AG08395 (cell line): ENCODE measurements around the gene NDUFA13.
"Not testable (repeated sequence)": the region's sequence is repeated elsewhere in the genome, so short reads cannot be mapped to it uniquely, and the experiment has no call there.

Experiments
- DNase-seq: peaks from one replicate; pipeline ENCODE4 v3.0.0; 2012; ENCODE audit warnings: mixed read lengths, low spot score

NDUFA13 gene

DNA sequence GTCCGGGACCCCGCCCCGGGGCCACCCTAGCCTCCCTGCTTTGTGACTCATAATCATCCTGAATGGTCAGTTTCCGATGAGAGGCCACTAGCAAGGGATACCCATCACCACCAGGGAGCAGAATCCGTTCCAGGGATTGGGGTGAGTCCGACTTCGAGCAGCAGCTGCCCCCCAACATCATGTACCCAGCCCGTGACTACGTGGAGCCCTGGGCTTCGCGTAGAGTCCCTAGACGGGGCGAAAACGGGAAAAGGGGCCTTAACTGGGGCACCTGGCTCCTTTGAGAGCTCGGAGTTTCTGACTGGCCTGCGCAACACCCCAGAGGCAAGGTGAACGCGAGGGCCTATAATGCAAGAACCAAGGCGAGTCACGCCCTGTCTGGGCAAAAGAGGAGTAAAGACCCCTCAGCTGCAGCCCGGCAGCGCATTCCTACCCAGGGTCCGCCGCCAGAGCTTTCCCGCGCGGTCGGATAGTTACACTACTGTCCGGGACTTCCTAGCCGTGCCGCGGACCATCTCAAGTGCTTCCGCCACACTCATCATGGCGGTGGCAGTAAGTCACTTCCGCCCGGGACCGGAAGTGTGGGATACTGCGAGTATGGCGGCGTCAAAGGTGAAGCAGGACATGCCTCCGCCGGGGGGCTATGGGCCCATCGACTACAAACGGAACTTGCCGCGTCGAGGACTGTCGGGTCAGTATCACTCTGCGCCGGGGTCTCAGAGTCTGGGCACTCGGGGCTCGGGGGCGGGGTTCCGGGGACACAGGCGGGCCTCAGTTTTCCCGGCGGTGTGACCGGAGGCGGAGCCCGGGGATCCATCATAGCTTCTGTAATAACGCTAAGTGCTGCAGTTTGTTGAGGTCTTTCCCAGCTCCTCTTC is at the start of gene NDUFA13:
Gene NDUFA13, plus strand, starts transcription at position 584 of the 878 bp plus-strand sequence. Its CDS starts 14 bp downstream, at position 598.
- peak; percentile 93 for DNase-seq

DNA sequence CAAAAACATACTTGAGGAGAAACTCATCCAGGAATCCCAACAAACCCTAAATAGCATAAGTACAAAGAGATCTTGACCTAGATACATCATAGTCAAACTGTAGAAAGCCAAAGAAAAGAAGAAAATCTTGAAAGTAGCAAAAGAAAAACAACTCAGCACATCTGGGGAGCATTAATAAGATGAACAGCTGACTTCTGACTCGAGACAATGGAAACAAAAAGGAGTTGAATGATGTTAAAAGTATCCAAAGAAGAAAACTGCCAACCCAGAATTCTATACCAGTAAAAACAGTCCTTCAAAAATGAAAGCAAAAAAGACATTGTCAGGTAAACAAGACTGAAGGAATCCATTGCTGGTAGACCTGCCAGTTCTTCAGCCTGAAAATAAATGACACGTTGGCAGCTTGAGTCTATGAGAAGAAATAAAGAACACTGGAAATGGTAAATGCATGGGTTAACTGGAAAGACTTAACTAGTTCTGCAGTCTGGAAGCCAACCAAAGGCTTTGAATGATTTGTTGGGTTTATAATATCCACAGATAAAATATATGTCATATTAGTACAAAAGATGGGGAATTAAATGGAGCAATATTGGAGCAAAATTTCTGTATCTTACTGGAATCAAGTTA is 47.5 kb upstream of the NDUFA13 start:
- DNase-seq = no peak

DNA sequence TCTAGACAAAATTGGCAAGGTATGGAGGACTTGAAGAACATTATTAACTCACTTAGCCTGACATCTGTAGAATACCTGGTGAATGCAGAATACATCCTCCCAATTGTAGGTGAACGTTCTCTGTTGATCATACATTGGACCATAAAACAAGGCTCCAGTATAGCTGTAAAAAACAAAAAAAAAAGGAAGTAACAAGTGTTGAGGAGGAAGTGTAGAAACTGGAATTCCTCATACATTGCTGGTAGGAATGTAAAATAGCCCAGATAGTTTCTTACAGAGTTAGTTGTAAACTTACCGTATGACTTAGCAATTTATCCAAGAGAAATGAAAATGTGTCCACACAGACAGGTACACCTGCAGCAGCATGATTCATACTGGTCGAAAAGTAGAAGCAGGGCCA is 45.4 kb upstream of the NDUFA13 start:
- DNase-seq = no peak

DNA sequence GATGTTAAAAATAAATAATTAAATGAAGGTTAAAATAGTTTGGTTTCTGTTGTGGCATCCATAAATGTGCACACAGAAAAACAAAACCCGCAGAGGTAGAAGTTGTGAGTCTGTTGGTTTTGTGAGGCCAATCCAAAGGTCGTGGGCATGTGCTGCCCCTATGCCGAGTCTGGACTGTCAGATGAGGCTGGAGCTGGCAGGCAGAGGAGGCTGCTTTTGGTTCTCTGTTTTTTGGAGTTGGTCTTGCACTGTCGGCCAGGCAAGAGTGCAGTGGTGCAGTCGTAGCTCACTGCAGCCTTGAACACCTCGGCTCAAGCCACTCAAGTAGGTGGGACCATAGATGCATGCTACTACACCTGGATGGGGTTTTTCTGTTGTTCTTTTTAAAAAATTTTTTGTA is 44.3 kb upstream of the NDUFA13 start:
- DNase-seq = no peak

DNA sequence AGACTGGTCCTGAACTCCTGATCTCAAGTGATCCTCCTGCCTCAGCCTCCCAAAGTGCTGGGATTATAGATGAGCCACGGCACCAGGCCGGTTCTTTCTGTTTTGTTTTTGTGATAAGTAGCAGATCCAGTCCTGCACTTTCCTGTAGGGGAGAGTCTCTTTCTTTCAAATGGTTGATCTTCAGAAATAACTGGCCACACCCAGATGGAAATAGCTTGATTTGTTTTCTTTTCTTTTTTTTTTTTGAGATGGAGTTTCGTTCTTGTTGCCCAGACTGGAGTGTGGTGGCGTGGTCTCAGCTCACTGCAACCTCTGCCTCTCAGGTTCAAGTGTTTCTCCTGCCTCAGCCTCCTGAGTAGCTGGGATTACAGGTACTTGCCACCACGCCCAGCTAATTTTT is 43.9 kb upstream of the NDUFA13 start:
- DNase-seq = not testable (repeated sequence)

DNA sequence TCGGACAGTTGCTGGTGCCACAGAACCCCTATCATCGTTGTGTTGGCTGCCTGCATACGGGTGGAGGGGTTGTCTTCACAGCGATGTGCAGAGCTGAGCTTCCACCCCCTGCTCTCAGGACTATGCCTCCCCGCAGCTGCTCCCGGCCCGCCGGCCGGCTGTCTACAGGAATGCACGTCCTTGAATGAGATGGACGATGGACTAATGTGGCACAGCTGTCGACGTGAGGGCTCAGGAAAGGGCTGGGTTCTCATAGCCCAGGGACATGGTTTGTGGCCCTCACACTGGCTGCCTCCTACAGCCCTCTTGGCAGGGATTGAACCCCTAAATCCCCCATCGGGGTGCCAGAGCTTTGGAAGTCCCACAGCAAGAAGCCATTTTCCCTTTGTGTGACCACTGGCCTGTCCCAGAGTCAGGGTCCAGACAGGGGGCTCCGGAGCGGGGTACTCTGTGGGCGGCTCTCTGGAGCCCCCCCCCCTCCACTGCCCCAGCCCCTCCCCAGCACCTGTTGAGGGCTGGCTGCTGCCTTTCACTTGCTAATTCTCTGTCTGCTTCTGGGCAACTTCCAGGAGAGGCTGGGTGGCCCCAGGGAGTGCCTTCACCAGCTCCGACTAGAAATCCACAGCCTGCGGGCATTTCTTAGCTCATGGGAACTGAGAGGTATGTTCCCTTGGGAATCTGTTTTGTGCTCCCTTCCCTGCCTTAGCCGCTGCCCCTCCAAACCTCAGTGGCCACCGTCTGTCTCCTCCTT is 40.8 kb upstream of the NDUFA13 start:
- DNase-seq = no peak

DNA sequence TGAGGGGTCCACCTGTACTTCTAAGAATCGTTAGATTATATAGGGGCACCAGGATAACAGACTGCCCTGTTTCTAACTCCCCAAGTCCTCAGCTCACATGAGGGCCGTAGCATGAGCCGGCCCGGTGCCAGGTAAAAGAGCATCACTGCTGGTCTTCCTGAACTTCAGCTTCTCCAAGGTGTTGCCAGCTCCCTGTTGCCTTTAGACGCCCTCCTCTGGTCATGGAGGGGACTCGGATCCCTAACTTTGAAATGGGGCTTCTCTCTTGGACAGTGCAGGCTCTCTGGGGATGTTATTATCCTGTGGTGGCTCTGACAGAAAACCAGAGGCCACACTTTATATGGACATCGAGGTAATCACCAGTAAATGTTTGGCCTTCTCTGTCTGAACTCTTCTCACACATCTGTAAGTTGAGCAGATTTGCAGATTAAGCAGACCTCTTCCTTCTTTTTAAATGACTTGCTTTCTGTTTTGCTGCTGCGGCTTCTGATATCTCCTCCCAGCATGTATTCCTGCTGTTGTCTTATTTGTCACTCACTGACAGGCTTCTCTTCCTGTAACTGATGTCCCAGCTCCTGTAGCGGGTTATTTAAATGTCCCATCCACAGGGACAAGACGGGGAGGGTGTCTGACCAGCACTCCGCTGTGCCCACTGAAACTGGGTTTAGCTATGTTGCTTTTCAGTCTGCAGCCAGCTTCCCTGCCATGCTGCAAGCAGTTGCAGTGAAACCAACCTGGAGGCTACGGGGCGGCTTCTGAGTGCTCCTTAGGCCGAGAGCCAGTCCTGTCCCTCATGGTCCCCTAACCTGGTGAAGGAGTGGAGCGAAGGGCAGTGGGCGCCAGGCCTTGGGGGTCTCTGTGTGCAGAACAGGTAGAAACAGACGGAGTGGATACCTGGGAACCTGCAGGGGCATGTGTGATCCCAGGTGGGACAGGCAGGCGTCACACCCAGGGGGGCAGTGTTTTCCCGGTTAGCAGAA is 39.9 kb upstream of the NDUFA13 start:
- peak; percentile 38 for DNase-seq

DNA sequence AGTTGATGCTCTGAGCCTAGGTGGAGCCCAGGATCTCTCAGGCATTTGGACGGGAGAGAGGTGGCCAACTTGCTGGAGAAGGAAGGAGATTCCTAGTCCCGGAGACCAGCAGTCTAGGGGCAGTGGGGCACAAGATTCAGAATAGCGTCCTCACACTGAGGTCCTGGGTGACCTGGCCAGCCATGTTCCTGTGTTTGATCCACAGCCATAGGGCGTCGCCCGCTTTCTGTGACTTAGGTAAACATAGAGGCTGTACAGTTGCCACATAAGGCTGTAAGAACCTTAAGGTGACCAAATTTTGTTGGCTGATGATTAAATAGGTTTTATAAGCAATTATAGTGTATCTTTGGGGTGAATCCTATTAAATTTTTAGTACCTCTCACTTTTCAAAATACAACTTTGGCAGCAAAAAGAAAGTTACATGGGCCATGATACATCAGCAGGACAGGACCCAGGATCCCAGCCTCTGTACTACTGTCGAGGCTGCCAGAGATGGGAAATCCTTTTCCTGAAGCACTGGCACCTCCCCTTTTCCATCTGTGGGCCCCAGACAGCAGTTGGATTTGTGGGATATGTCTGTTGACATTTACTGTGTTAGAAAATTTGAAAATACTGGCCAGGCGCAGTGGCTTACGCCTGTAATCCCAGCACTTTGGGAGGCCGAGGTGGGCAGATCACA is 38.2 kb upstream of the NDUFA13 start:
- no peak for DNase-seq

DNA sequence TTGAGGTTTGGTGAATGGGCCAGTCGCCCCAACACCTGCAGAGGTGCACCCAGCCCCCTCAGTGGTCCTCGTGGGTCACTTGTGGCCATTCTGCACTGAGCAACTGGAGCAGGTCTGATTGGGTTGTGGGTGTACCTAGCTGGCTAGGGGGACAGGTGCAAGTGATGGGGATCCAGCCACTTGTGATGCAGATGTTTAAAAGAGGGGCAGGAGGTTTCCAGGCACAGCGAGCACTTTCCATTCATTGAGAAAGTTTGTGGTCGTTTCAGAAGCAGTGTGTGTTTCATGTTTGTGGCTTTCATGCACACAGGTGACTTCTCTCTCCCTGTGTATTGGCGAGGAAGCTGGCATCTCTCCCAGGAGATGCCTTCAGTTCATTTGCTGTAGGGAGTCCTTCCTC is 35.3 kb upstream of the NDUFA13 start:
- no peak for DNase-seq

DNA sequence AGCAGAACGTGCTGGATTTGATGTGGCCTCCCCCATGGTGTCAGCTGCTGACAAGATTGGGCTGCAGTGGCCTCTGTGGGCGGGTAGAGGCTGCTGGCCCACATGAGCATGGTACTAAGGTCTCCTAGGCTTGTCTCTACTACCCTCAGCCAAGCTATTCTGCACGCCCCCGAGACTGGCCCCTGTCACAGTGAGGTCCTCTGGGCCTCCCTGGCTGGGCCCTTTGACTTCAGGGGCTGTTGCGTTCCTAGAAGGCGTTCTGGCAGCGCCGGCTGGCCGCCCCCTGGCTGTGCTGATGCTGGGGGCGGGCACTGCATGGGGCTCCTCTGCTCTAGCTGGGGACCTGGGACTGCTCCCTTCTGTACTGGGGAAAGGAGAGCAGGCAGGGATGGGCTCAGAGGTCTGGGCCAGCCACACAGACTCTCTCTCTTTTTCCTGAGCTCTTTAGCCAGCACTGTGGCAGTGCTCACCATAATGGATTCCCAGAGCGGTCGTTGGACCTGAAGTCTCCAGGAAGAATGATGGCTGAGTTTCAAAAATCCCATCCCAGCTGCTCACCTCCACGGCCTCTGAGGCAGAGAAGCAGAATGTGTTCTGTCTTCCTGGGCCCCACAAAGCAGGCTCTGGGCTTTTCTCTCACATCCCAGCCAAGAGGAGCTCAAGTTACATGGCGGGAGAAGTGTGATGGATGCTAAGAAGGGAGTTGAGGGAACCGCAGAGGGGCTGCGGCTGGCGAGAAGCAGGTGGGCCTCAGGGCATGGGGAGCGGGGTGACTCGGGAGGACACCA is 33.0 kb upstream of the NDUFA13 start:
- no peak for DNase-seq

DNA sequence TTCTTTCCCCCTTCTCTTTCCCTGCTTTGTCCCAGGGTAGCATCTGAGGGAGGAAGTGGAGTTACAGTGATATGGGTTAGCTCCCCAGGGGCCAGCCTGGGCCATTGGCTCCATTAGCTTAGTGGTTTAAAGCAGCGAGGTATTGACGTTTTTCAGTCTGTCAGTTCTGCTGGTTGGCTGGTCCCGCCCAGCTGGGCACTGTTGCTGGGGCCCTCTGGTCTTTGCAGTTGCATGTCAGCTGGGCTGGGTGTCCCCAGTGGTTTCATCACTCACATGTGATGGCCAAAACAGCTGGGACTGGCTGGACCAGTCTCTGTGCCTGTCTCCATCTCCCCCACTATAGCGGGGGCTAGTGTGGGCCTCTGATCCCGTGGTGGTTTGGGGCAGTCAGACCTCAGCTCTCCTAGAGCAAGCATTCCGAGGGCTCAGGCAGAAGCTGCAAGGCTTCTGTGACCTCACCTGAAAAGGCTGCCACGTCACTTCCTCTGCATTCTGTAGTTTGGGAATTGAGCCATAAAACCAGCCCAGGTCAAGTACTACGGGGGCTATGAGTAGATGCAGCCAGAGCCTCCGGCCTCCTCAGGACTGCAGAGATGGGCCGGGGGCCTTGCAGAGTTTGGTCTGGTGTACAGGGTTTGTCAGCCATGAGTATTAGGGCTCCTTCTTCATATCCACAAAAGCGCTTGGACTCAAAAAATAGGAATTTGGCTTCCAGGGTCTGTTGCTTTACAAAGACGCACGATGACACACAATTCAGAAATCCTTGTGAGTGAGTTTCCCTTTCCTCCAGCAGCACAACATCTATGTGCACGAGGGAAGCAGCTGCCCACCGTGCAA is 30.6 kb upstream of the NDUFA13 start:
- peak; percentile 42 for DNase-seq

DNA sequence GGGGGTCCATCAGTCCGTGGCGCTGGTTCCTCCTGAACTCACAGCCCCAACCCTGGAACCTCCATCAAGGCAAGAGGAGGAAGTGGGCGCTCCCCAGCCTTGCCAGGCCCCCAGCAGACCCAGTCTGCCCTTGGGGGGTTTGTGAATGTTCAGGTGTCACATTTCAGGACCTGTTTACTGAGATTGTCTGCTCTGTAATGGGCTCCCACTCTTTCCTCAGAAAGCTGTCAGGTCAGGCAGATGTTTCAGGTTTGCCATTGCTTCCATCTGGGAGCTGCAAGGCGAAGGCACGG is 30.1 kb upstream of the NDUFA13 start:
- no peak for DNase-seq

DNA sequence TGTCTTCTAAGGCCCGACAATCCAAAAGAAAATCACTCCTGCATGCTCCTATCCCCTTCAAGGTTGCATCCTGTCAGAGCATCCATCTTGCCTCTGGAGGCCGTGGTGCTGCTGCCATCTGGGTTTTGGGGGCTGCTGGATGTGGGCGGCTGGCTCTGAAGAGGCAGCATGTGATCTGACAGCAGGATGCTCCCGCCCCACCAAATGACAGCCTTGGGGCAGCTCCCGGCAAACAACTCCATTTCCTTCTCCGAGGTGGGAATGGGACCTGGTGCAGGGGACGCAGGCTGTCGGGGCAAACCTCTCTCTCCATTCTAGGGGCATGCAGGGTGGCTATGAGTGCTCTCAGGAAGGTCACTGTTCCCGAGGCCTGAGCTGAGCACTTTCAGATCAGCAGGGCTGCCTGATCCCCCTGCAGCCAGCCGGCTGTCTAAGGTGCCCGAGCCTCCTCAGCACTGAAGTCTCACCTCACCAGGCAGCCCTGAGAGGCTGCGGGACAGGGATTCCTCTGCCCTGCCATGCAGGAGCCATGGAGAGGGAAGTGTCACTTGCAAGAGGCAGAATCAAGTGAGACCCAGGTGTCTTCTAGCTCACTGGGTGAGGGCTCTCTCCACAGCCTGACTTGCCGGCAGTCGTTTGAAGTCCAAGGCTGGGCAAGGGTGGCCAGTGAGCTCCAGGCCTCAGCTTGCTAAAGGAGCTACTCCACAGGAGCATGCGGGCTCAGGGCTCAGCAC is 29.5 kb upstream of the NDUFA13 start:
- no peak for DNase-seq

DNA sequence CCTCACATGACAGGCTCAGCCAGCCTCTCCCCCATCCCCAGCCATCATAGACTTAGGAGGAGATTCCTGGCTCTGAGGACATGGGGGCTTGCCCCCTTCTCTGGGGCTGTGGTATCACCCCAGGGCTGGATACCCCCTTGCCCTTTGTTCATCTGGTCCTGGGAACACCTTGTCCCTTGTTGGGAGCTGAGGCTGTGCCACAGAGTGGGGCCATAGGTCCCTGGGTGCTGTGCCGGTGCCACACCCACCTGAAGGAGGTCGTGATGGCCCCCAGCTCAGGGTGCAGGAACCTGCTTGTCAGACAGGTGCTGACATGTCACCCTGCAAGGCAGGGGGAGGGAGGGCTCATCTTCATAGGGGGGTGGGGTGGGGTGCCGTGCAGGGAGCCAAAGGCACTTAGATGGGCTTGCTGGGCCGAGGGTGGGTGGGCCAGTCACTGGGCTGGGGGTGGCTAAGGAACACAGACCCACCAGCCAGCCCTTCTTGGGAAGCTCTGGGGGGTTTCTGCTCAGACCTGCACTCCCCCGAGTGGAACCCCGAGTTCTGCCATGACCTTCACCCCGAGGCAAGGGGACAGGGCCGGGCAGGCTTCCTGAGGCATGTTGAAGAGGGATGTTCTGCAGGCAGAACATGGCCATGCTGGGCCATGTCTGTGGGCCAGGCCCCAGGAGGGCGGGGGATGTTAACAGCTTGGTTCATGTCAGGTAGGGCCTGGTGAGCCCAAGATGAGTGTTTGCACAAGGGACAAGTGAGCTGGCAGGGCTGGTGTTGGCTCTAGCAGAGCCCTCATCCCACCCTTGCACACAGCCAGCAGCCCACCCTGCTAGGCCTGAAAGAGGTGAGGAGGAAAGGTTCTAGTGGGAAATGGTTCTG is 28.7 kb upstream of the NDUFA13 start:
- DNase-seq = no peak

DNA sequence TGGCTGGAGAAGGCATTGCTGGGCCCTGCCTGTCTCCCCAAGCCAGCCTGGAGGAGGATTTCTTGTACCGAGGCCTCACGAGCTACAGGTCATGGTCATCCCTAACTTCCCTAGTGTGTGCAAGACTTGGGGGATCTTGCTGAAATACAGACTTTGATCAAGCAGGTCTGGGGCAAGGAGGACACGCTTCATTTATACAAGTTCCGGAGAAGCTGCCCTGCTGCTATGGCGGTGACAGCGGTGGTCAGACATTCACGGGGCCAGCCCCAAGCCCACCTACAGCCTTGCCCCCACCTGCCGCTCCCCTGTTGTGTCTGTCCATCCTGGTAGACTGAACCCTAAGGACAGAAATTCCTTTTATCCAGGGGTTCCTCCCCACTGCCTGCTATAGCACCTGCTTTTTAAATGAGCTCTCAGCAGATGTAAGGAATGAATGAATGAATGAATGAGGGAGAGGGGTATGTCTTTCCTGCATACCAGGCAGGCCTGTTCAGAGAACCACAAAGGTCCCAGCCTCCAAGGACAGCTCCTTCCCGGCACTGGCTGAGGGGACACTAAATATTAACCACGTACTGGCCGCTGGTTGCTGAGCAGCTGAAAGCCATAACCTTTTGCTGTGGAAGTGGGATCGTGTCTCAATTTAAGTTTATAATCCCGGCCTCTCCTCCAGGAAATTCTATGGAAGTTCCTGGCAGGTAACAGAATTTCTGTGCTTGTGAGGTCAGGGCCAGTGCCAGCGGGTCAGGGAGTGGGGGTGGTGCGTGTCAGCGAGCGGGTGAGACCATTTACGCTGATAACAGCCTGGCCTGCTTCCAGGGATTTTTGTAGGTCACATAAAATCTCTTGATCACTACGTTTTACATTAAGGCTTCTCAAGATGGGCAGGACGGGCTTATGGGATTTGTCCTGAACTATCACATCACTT is 27.8 kb upstream of the NDUFA13 start:
- DNase-seq = no peak

DNA sequence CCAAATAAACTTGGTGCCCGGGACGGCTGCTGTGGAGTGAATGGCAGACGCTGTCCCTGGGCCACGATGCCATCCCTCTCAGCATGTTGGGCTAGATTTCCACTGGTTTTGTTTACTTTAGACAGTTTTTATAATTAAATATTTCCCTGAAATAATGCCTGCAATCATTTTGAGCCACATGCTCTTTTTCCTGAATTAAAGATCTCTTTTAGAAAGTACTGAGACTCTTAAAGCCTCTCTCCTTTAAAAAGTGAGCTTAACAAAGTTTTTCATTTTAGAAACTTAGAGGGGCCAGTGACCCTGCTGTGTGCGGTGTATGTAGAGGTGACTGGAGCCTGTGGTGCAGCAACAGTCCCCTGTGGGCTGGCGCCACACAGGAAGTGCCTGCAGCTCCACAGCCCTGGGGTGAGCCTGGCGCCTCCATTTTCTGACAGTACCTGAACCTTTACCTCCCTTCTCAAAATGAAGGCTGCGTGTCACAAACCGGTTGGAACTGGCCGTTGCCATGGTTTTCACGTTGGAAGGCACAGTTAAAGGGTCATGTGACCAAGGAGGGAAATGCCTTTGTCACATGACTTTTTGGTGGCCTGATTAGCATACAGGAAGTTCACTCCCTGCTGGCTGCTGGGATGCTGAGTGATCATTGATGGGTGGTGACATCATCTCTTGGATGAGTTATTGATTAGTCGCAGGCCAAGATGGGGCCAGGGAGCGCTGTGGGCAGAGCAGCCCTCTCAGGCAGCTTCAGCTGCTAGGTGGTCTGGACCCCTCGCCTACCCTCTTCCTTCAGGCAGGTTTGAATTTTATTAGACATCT is 26.9 kb upstream of the NDUFA13 start:
- peak; percentile 96 for DNase-seq
